Adrenal gland (tissue), 12 donors: ENCODE measurements around the gene LHCGR. TPM values are rescaled to one million over a fixed set of nuclear protein-coding genes. Genes with fewer than 3 reads are reported as not detected.

Source experiments
- DNase-seq, 7 donors: peaks; one replicate each; pipeline ENCODE4 v3.0.0-alpha.2; 2019 to 2020
- H3K27ac ChIP-seq, 5 donors: fragments of 200-600 bp; sonication (generic) in 4 of 5; 1 replicate in 3 of 5; 2 replicates in 2 of 5; pipeline versions ENCODE4 v1.5.1 to v1.8.0; 2016 to 2020; ENCODE audit warnings: mild to moderate bottlenecking in 1 of 5
- H3K27me3 ChIP-seq: fragments of 200-600 bp; 2 replicates; pipeline ENCODE4 v1.8.0; 2021
- H3K36me3 ChIP-seq, 2 donors: fragments of 200-600 bp; replicated peaks in 1 of 2; 1 replicate in 1 of 2; 2 replicates in 1 of 2; pipeline versions ENCODE4 v1.5.1 to v1.8.0; 2018 to 2022
- H3K4me1 ChIP-seq, 2 donors: fragments of 200-600 bp; replicated peaks in 1 of 2; 1 replicate in 1 of 2; 2 replicates in 1 of 2; pipeline versions ENCODE4 v1.5.1 to v1.8.0; 2018 to 2021
- H3K4me3 ChIP-seq, 4 donors: fragments of 200-600 bp; sonication (generic) in 3 of 4; one replicate each; pipeline ENCODE4 v1.5.1; 2016 to 2018
- H3K9me3 ChIP-seq, 3 donors: fragments of 200-600 bp; sonication (generic) in 1 of 3; replicated peaks in 1 of 3; 1 replicate in 2 of 3; 2 replicates in 1 of 3; pipeline versions ENCODE4 v1.5.1 to v1.8.0; 2016 to 2021
- CTCF ChIP-seq, 6 experiments: fragments of 450-650 bp in 4 of 6; fragments of 200-600 bp in 2 of 6; sonication (generic) in 1 of 6; IDR thresholded peaks; 1 replicate in 5 of 6; 2 replicates in 1 of 6; pipeline versions ENCODE4 v1.5.1 to v1.8.0; 2016 to 2021; ENCODE audit warnings: antibody characterized with exemption in 6 of 6, mild to moderate bottlenecking in 2 of 6, moderate library complexity in 1 of 6
- POLR2A ChIP-seq, 2 donors: fragments of 450-650 bp; IDR thresholded peaks; one replicate each; pipeline ENCODE4 v1.6.1; 2017; ENCODE audit warnings: antibody characterized with exemption in 2 of 2, mild to moderate bottlenecking in 2 of 2, moderate library complexity in 1 of 2
- WGBS, 4 donors: extraction: QIAGEN DNeasy Blood & Tissue Kit in 2 of 4; methylation state at CpG; one replicate each; pipeline versions ENCODE4 v1.1.5 to v1.1.7; 2013 to 2017; 5-methylcytosine and 5-hydroxymethylcytosine counted together
- intact Hi-C, 2 donors: fragments of 100-400 bp; cut with DNase I; formaldehyde crosslinking; loops; one replicate each; pipeline versions ENCODE4 v1.14.1 to v1.15.0; 2022 to 2023
- polyA plus RNA-seq, 3 donors: library from polyadenylated mRNA; stranded (reverse); fragments of 200-250 nt in 2 of 3; fragments of 350-450 nt in 1 of 3; fragmentation: Illumina TruSeq in 1 of 3; extraction: RNeasy Lipid Tissue Mini Kit (QIAGEN cat#74804) in 1 of 3; gene quantifications; one replicate each; pipeline ENCODE4 v1.2.3, GENCODE V29; 2013 to 2014
- total RNA-seq, 9 donors: library from RNA; depleted of rRNA in 4 of 9; stranded (reverse); fragments of >200 nt in 4 of 9; fragments of 120-200 nt in 1 of 9; fragmentation: NEBNext Ultra II Directional in 1 of 9; extraction: Animal tissue kit (Norgen Biotek cat#: 25700) in 1 of 9; gene quantifications; one replicate each; pipeline versions ENCODE4 v1.1.0 to v1.2.4, GENCODE V29; 2013 to 2023
- donor health status: healthy with polysubstance abuse.
- donor health status: Bipolar disorder and iron deficiency.
- donor health status: DM: yes; HTN: yes; CAD: no.
- donor health status: DM: no; HTN: no; CAD: no.
- donor health status: DM: no; HTN: no; CAD: no.
- donor health status: DM: yes; HTN: yes; CAD: no.

LHCGR gene
- total and polyA plus RNA-seq, 12 donors = 0.14 to 4.3 (median 1.6) TPM; not detected in 3

- Histone ChIP-seq H3K36me3 (no peaks in the 10 kb centered on the region), H3K4me3 (no peak overlapping the region), H3K27ac (no peak overlapping the region), H3K4me1 (no peaks in the 10 kb centered on the region), H3K9me3 (no peaks in the 10 kb centered on the region), H3K27me3 (no peaks in the 10 kb centered on the region)
- intact Hi-C loops = no loop called here
- no peak for TF ChIP-seq POLR2A (IDR thresholded peaks at IDR 0.05)
- no peak for TF ChIP-seq CTCF (IDR thresholded peaks at IDR 0.05)
- 42 to 47% (median 45%) methylated on average over 5 of the region's 5 CpGs for WGBS, 4 donors
- DNase-seq = peak in 5 of 7 donors; percentile 7 to 57 (median 23)
These were observed 20.8 kb downstream of the LHCGR start for GRCh38 chr2:48734576-48735303.

GRCh38 chr2:48733067-48733503 lies 22.4 kb downstream of the LHCGR start:
- Histone ChIP-seq H3K27ac (no peak overlapping the region), H3K4me1 (no peaks in the 10 kb centered on the region), H3K27me3 (no peaks in the 10 kb centered on the region), H3K4me3 (no peak overlapping the region), H3K36me3 (no peaks in the 10 kb centered on the region), H3K9me3 (no peaks in the 10 kb centered on the region)
- intact Hi-C loops = no loop called here
- TF ChIP-seq CTCF (IDR thresholded peaks at IDR 0.05) = no peak
- no peak for DNase-seq
- 16 to 41% (median 24%) methylated on average over 2 of the region's 2 CpGs for WGBS, 4 donors

- Histone ChIP-seq H3K36me3 (no peaks in the 10 kb centered on the region), H3K27me3 (no peaks in the 10 kb centered on the region), H3K27ac (no peak overlapping the region), H3K9me3 (no peaks in the 10 kb centered on the region), H3K4me3 (no peak overlapping the region), H3K4me1 (no peaks in the 10 kb centered on the region)
- no peak for TF ChIP-seq POLR2A (IDR thresholded peaks at IDR 0.05)
- TF ChIP-seq CTCF (IDR thresholded peaks at IDR 0.05) = no peak
- DNase-seq = no peak
- intact Hi-C loops = no loop called here
These were observed 26.7 kb downstream of the LHCGR start for GRCh38 chr2:48728840-48729239.

GRCh38 chr2:48728295-48728694 lies 27.2 kb downstream of the LHCGR start:
- TF ChIP-seq CTCF (IDR thresholded peaks at IDR 0.05) (no peak), POLR2A (IDR thresholded peaks at IDR 0.05) (no peak)
- Histone ChIP-seq H3K9me3 (no peaks in the 10 kb centered on the region), H3K4me3 (no peak overlapping the region), H3K36me3 (no peaks in the 10 kb centered on the region), H3K27ac (no peak overlapping the region), H3K4me1 (no peaks in the 10 kb centered on the region), H3K27me3 (no peaks in the 10 kb centered on the region)
- no peak for DNase-seq
- WGBS, 4 donors = 90 to 98% (median 95%) methylated on average over 2 of the region's 2 CpGs
- intact Hi-C loops = no loop called here
